Endothelial cell of umbilical vein (primary cell): Measurements from ENCODE around the gene NIPSNAP2. TPM values are rescaled to one million over a fixed set of nuclear protein-coding genes. Genes with fewer than 3 reads are reported as not detected.

Experiments used
- BruUV-seq: library from RNA; stranded (reverse); fragments of 400-500 nt; replicated peaks from 2 replicates; lab custom pipeline; 2021; lab: Mats Ljungman, UMichigan
- CTCF ChIA-PET: fragments of 300-600, 350-600 bp; sonication (Branson Sonifier 250); formaldehyde crosslinking; loops from one replicate; lab custom pipeline; 2021; ENCODE audit warnings: antibody characterized with exemption, inconsistent platforms; lab: Charles Lee
- POLR2A ChIA-PET: fragments of 300-600, 350-600 bp; sonication (Branson Sonifier 250); formaldehyde crosslinking; loops from one replicate; lab custom pipeline; 2021; ENCODE audit warnings: antibody characterized with exemption, inconsistent platforms; lab: Charles Lee
- DNase-seq: peaks from one replicate; pipeline ENCODE4 v3.0.0-alpha.2; 2011; ENCODE audit warnings: low read depth, low spot score
- FAIRE-seq: peaks from 2 replicates; lab custom pipeline; 2011; peaks lifted over from hg19 to GRCh38; lab: Jason Lieb, UNC
- H2AFZ ChIP-seq: 2 replicates; pipeline ENCODE4 v1.6.0; 2012; ENCODE audit warnings: low read depth, low read length, control low read depth, inconsistent platforms
- H3K27ac ChIP-seq: 2 replicates; pipeline ENCODE4 v1.5.1; 2011; ENCODE audit warnings: low read depth, mild to moderate bottlenecking, control low read depth, low read length, moderate library complexity; ENCODE audit not compliant: insufficient read depth
- H3K27me3 ChIP-seq, 2 experiments: 2 replicates each; pipeline versions ENCODE4 v1.6.0 to v1.6.1; 2011; ENCODE audit warnings: low read length in 2 of 2, mixed read lengths in 1 of 2; ENCODE audit not compliant: control insufficient read depth in 2 of 2, insufficient read depth in 2 of 2
- H3K36me3 ChIP-seq, 2 experiments: 2 replicates in 1 of 2; 3 replicates in 1 of 2; pipeline ENCODE4 v1.5.1; 2011; ENCODE audit warnings: low read length in 2 of 2, mild to moderate bottlenecking in 1 of 2, moderate library complexity in 1 of 2; ENCODE audit not compliant: control insufficient read depth in 2 of 2, insufficient read depth in 2 of 2; ENCODE audit errors: extremely low read depth in 1 of 2
- H3K4me1 ChIP-seq: 3 replicates; pipeline ENCODE4 v1.5.1; 2011; ENCODE audit warnings: mild to moderate bottlenecking, low read length; ENCODE audit not compliant: control insufficient read depth, insufficient read depth; ENCODE audit errors: extremely low read depth
- H3K4me2 ChIP-seq: 2 replicates; pipeline ENCODE4 v1.6.1; 2011; ENCODE audit warnings: low read length, control low read depth, mixed read lengths; ENCODE audit not compliant: insufficient read depth
- H3K4me3 ChIP-seq, 3 experiments: fragments of 200-600 bp in 1 of 3; sonication (generic), shearing (Covaris generic) in 1 of 3; replicated peaks in 1 of 3; 2 replicates each; pipeline ENCODE4 v1.5.1; 2011 to 2016; ENCODE audit warnings: control low read depth in 3 of 3, low read length in 3 of 3, mild to moderate bottlenecking in 2 of 3, inconsistent platforms in 1 of 3, low read depth in 1 of 3, moderate library complexity in 1 of 3; ENCODE audit not compliant: insufficient read depth in 1 of 3
- H3K79me2 ChIP-seq: 2 replicates; pipeline ENCODE4 v1.6.0; 2012; ENCODE audit warnings: low read length, inconsistent platforms; ENCODE audit not compliant: control insufficient read depth, insufficient read depth
- H3K9ac ChIP-seq: replicated peaks from 2 replicates; pipeline ENCODE3; 2011; ENCODE audit warnings: low read length, control low read depth; ENCODE audit not compliant: insufficient read depth; ENCODE audit errors: extremely low read depth
- H3K9me1 ChIP-seq: replicated peaks from 3 replicates; pipeline ENCODE4 v1.6.0; 2011; ENCODE audit warnings: mild to moderate bottlenecking, low read length; ENCODE audit not compliant: control insufficient read depth, insufficient read depth; ENCODE audit errors: extremely low read depth
- H3K9me3 ChIP-seq: replicated peaks from 2 replicates; pipeline ENCODE4 v1.5.1; 2012; ENCODE audit warnings: low read length, inconsistent platforms; ENCODE audit not compliant: control insufficient read depth, insufficient read depth
- H4K20me1 ChIP-seq: replicated peaks from 2 replicates; pipeline ENCODE3; 2011; ENCODE audit warnings: mild to moderate bottlenecking, low read length; ENCODE audit not compliant: control insufficient read depth, insufficient read depth; ENCODE audit errors: extremely low read depth
- CTCF ChIP-seq, 2 donors: IDR thresholded peaks; 1 replicate in 1 of 2; 2 replicates in 1 of 2; pipeline ENCODE4 v1.5.1; 2011; ENCODE audit warnings: low read length in 2 of 2, mild to moderate bottlenecking in 2 of 2, moderate library complexity in 2 of 2, control low read depth in 1 of 2, inconsistent platforms in 1 of 2, low read depth in 1 of 2; ENCODE audit not compliant: insufficient read depth in 1 of 2; ENCODE audit errors: extremely low read depth in 1 of 2
- EZH2 ChIP-seq: IDR thresholded peaks from 2 replicates; pipeline ENCODE4 v1.6.1; 2012; ENCODE audit warnings: borderline replicate concordance, low read depth, mild to moderate bottlenecking, moderate library complexity, low read length, inconsistent platforms; ENCODE audit not compliant: severe bottlenecking
- FOS ChIP-seq: IDR thresholded peaks from 2 replicates; pipeline ENCODE4 v1.6.1; 2011; ENCODE audit warnings: mild to moderate bottlenecking, low read length, moderate library complexity, borderline replicate concordance; ENCODE audit not compliant: insufficient read depth
- GATA2 ChIP-seq: IDR thresholded peaks from 2 replicates; pipeline ENCODE4 v1.7.0; 2011; ENCODE audit warnings: low read depth, mild to moderate bottlenecking, moderate library complexity, mixed read lengths, low read length; ENCODE audit not compliant: insufficient read length, insufficient read depth
- JUN ChIP-seq: IDR thresholded peaks from 2 replicates; pipeline ENCODE4 v1.6.1; 2011; ENCODE audit warnings: borderline replicate concordance, low read depth; ENCODE audit not compliant: insufficient read length, insufficient read depth
- MAX ChIP-seq: IDR thresholded peaks from 2 replicates; pipeline ENCODE4 v1.6.1; 2011; ENCODE audit not compliant: insufficient read depth, insufficient read length
- MYC ChIP-seq: IDR thresholded peaks from one replicate; pipeline ENCODE4 v1.6.1; 2011; ENCODE audit warnings: mild to moderate bottlenecking, low read depth, low read length
- POLR2A ChIP-seq: IDR thresholded peaks from 2 replicates; pipeline ENCODE4 v1.6.1; 2012; ENCODE audit warnings: low read depth, mild to moderate bottlenecking, control low read depth, low read length
- POLR2AphosphoS5 ChIP-seq: IDR thresholded peaks from 2 replicates; pipeline ENCODE4 v1.6.1; 2012; ENCODE audit warnings: low read depth, mild to moderate bottlenecking, control low read depth, low read length, moderate library complexity; ENCODE audit not compliant: insufficient read depth
- dilution Hi-C: fragments of 300-500 bp; cut with MboI; formaldehyde crosslinking; loops from one replicate; pipeline ENCODE4 v1.15.0; 2019; ENCODE audit warnings: low sequenced_read_pairs; ENCODE audit not compliant: extremely low pct_ligation_motif_present
- intact Hi-C: fragments of 100-400 bp; cut with micrococcal nuclease; formaldehyde crosslinking; loops from one replicate; pipeline ENCODE4 v1.10.0; 2022
- polyA plus RNA-seq, 4 experiments: library from polyadenylated mRNA; depleted of rRNA in 3 of 4; stranded (reverse) in 3 of 4; unstranded in 1 of 4; fragments of >200 nt; gene quantifications; 2 replicates each; pipeline versions ENCODE4 v1.2.1 to v1.2.3, GENCODE V29; 2011 to 2012; ENCODE audit warnings: missing spikeins in 1 of 4
- total RNA-seq: library from RNA; stranded (reverse); gene quantifications from 2 replicates; pipeline ENCODE4 v1.2.3, GENCODE V29; 2021

Gene NIPSNAP2
- total and polyA plus RNA-seq, 2 donors (not counting 3 experiments of a cell fraction or from before 2014, with no cell fraction given): 29.7 to 50.5 TPM

GRCh38 chr7:55965805-55966421 is 1.5 kb downstream of the NIPSNAP2 start:
- DNase-seq (no peak), FAIRE-seq (peak; percentile 4)
- no peak overlapping the region for H3K4me3 ChIP-seq
- H3K36me3 ChIP-seq: peaks cover 0 to 3% of the 10 kb centered on the region in 2 experiments
- ChIA-PET CTCF (interaction anchor here (3.2 kb wide), 1 partner anchor 324 kb away, joined by 52 read pairs; no protein-coding TSS in a partner anchor), POLR2A (interaction anchor here (1.2 kb wide), 1 partner anchor 85 kb away, joined by 3 read pairs; the partner anchor contains the start of genes CCT6A and PSPH)
- no peaks in the 10 kb centered on the region for H3K27me3 ChIP-seq
- dilution Hi-C loops (no loop called here), intact Hi-C loops (loop anchor here (1.0 to 10.0 kb wide), 5 partner anchors 79 to 391 kb away; partner anchors contain the start of genes CHCHD2, VOPP1 and ZNF713)
- peaks cover 19% of the 10 kb centered on the region for H3K79me2 ChIP-seq
- no peak overlapping the region for H3K4me2 ChIP-seq
- H3K9me3 ChIP-seq: no peaks in the 10 kb centered on the region
- H4K20me1 ChIP-seq: no peaks in the 10 kb centered on the region
- BruUV-seq: TSS peak; percentile 54
- H3K9ac ChIP-seq: no peak overlapping the region
- no peaks in the 10 kb centered on the region for H3K4me1 ChIP-seq
- no peak overlapping the region for H3K27ac ChIP-seq
- H3K9me1 ChIP-seq: no peaks in the 10 kb centered on the region
- no peak for TF ChIP-seq MYC
- TF ChIP-seq CTCF (IDR thresholded peaks at IDR 0.05; ENCODE audit: extremely low read depth in 1 of 2, insufficient read depth in 1 of 2, low read depth in 1 of 2, low read length in 2 of 2): no peak
- TF ChIP-seq EZH2: no peak
- no peak for TF ChIP-seq FOS
- no peak for TF ChIP-seq MAX
- TF ChIP-seq POLR2AphosphoS5: no peak
- no peak for TF ChIP-seq GATA2
- no peak for TF ChIP-seq JUN
- no peak for TF ChIP-seq POLR2A
- no peak overlapping the region for H2AFZ ChIP-seq
